Measurements from ENCODE around the gene AJAP1.

AJAP1 gene

GRCh38 chr1:4708840-4709507, 54.6 kb downstream of the AJAP1 start:
- no peak overlapping the region for H3K4me3 ChIP-seq (ENCODE audit: low read depth, low read length)
- no peak for DNase-seq (ENCODE audit: low read depth)
- TF ChIP-seq MAX (IDR thresholded peaks at IDR 0.05; ENCODE audit: low read depth, low read length) (no peak), CTCF (IDR thresholded peaks at IDR 0.05; ENCODE audit: low read depth, low read length) (no peak), POLR2A (IDR thresholded peaks at IDR 0.05; ENCODE audit: extremely low read depth, insufficient read length) (no peak), MYC (IDR thresholded peaks at IDR 0.05; ENCODE audit: low read depth, low read length) (no peak)

- no peak for DNase-seq (ENCODE audit: low read depth)
- TF ChIP-seq CTCF (IDR thresholded peaks at IDR 0.05; ENCODE audit: low read depth, low read length) (no peak), MYC (IDR thresholded peaks at IDR 0.05; ENCODE audit: low read depth, low read length) (no peak), POLR2A (IDR thresholded peaks at IDR 0.05; ENCODE audit: extremely low read depth, insufficient read length) (no peak), MAX (IDR thresholded peaks at IDR 0.05; ENCODE audit: low read depth, low read length) (no peak)
Observed at GRCh38 chr1:4709641-4710040, 55.2 kb downstream of the AJAP1 start.

GRCh38 chr1:4710592-4711415, 56.4 kb downstream of the AJAP1 start:
- no peak for DNase-seq (ENCODE audit: low read depth)
- H3K4me3 ChIP-seq (ENCODE audit: low read depth, low read length): no peak overlapping the region
- no peak for TF ChIP-seq CTCF (IDR thresholded peaks at IDR 0.05; ENCODE audit: low read depth, low read length)
- TF ChIP-seq POLR2A (IDR thresholded peaks at IDR 0.05; ENCODE audit: extremely low read depth, insufficient read length): no peak
- no peak for TF ChIP-seq MYC (IDR thresholded peaks at IDR 0.05; ENCODE audit: low read depth, low read length)
- TF ChIP-seq MAX (IDR thresholded peaks at IDR 0.05; ENCODE audit: low read depth, low read length): no peak

More at GRCh38 chr1:4709641-4710040, 55.2 kb downstream of the AJAP1 start:
- H3K4me3 ChIP-seq (ENCODE audit: low read depth, low read length): no peak overlapping the region

GRCh38 chr1:4711416-4712275, 57.2 kb downstream of the AJAP1 start:
- no peak overlapping the region for H3K4me3 ChIP-seq (ENCODE audit: low read depth, low read length)
- DNase-seq (ENCODE audit: low read depth): no peak
- TF ChIP-seq POLR2A (IDR thresholded peaks at IDR 0.05; ENCODE audit: extremely low read depth, insufficient read length) (no peak), MYC (IDR thresholded peaks at IDR 0.05; ENCODE audit: low read depth, low read length) (no peak), MAX (IDR thresholded peaks at IDR 0.05; ENCODE audit: low read depth, low read length) (no peak), CTCF (IDR thresholded peaks at IDR 0.05; ENCODE audit: low read depth, low read length) (no peak)

- TF ChIP-seq CTCF (IDR thresholded peaks at IDR 0.05; ENCODE audit: low read depth, low read length): no peak
- no peak for DNase-seq (ENCODE audit: low read depth)
- no peak overlapping the region for H3K4me3 ChIP-seq (ENCODE audit: low read depth, low read length)
Observed at GRCh38 chr1:4713669-4714068, 59.3 kb downstream of the AJAP1 start.
